T-helper 2 cell treated with Interferon-gamma antibody and Interleukin-4, amounts not matched to agents 100 ng/mL and 5 ng/mL, for 36 hours (primary cell): ENCODE measurements around the gene RCCD1. TPM values are rescaled to one million over a fixed set of nuclear protein-coding genes. Genes with fewer than 3 reads are reported as not detected.

Experiments
- intact Hi-C: fragments of 100-400 bp; cut with micrococcal nuclease; formaldehyde crosslinking; loops from one replicate; pipeline ENCODE4 v1.15.1; 2023
- total RNA-seq: library from RNA; stranded (reverse); gene quantifications from 2 replicates; pipeline ENCODE4 v1.2.3, GENCODE V29; 2022

Gene RCCD1, protein sequence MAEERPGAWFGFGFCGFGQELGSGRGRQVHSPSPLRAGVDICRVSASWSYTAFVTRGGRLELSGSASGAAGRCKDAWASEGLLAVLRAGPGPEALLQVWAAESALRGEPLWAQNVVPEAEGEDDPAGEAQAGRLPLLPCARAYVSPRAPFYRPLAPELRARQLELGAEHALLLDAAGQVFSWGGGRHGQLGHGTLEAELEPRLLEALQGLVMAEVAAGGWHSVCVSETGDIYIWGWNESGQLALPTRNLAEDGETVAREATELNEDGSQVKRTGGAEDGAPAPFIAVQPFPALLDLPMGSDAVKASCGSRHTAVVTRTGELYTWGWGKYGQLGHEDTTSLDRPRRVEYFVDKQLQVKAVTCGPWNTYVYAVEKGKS
- total RNA-seq, result 27.4 and 31.7 TPM in 2 replicates

- intact Hi-C loops, result loop anchor here (1.0 kb wide), 2 partner anchors 20 to 39 kb away; partner anchors contain the start of genes PRC1 and UNC45A
Measured at GRCh38 chr15:90954712-90955623, at the start of gene RCCD1. RCCD1 (plus strand) TSS chr15:90954884; CDS start chr15:90956735, 1,851 bp downstream.

- intact Hi-C loops, result loop anchor here (10.0 kb wide), 1 partner anchor 381 kb away; the partner anchor contains the start of gene CRTC3
Measured at GRCh38 chr15:90905306-90906180, 49.1 kb upstream of the RCCD1 start.

- intact Hi-C loops, result loop anchor here (10.0 kb wide), 1 partner anchor 382 kb away; the partner anchor contains the start of gene CRTC3
Measured at GRCh38 chr15:90906181-90906849, 48.4 kb upstream of the RCCD1 start.

- intact Hi-C loops, result loop anchor here (10.0 kb wide), 1 partner anchor 382 kb away; the partner anchor contains the start of gene CRTC3
Measured at GRCh38 chr15:90907051-90907660, 47.5 kb upstream of the RCCD1 start.

- intact Hi-C loops, result loop anchor here (10.0 kb wide), 1 partner anchor 383 kb away; the partner anchor contains the start of gene CRTC3
Measured at GRCh38 chr15:90907838-90908507, 46.7 kb upstream of the RCCD1 start.

- intact Hi-C loops, result loop anchor here (10.0 kb wide), 1 partner anchor 385 kb away; the partner anchor contains the start of gene CRTC3
Measured at GRCh38 chr15:90909449-90909848, 45.2 kb upstream of the RCCD1 start.

DNA sequence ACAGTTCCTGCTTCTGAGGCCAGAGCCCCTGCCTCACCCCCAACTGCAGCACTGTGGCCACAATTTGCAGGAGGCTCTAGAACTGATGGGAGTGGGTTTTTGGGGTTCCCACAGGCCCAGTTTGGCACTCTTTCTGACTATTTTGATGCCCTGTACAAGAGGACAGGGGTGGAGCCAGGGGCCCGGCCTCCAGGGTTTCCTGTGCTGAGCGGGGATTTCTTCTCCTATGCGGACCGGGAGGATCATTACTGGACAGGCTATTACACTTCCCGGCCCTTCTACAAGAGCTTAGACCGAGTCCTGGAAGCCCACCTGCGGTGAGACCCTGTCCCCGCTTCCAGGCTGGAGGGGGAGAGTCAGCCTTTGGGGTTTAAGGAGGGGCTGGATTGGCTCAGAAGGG lies 44.7 kb upstream of the RCCD1 start:
- intact Hi-C loops, result loop anchor here (10.0 kb wide), 1 partner anchor 385 kb away; the partner anchor contains the start of gene CRTC3

- intact Hi-C loops, result no loop called here
Measured at GRCh38 chr15:90910441-90911301, 44.0 kb upstream of the RCCD1 start.

GRCh38 chr15:90911302-90911623 lies 43.4 kb upstream of the RCCD1 start:
- intact Hi-C loops, result no loop called here

- intact Hi-C loops, result no loop called here
Measured at GRCh38 chr15:90911906-90912769, 42.5 kb upstream of the RCCD1 start.

- intact Hi-C loops, result no loop called here
Measured at GRCh38 chr15:90912770-90913075, 42.0 kb upstream of the RCCD1 start.

DNA sequence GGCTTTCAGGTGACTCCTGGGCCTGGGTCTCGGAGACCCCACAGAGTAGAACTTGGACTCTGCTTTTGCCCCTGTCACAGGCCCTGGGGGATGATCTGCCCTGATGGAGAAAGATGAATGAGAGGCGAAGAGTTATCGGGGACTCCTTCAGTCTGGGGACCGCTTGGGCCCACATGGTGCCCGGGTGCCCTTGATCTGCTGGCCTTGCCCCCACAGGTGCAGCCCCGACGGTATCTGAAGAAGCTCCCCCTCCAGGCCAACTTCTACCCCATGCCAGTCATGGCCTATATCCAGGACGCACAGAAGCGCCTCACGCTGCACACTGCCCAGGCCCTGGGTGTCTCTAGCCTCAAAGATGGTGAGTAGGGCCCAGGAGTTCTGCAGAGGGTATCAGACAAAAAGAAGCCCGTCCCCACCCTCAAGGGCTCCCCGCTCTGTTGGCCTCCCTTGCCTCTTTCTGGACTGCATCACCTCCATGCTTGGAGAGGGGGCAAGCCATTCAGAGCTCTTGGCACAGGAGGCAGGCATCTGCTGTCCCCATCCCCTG lies 41.2 kb upstream of the RCCD1 start:
- intact Hi-C loops, result no loop called here

GRCh38 chr15:90914305-90915080 lies 40.2 kb upstream of the RCCD1 start:
- intact Hi-C loops, result no loop called here

DNA sequence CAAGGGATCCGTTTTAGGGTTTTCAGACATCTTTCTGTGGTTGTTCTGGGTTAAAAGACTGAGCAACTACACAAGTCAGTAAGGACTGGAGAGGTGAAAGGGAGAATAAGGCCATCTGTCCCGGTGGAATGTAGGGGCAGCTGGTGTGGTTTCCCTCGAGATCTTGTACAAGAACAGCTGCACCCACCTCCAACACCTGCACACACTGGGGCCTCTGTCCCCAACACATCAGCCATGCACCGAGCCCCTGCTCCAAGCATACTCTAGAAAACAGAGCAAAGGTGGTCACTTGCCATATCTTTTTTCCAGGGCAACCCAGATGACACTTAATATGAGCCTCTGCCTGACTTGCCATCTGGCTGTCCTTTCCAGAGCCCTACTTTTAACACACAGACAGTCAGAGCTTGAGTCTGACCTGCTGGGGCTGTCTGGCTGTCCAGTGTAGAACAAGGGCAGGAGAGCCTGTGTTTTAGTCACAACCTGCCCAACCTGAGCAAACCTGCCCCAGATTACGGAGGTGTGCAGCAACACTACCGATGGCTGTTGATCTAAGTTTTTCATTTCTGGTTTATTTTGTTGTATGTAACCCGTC lies 39.4 kb upstream of the RCCD1 start:
- intact Hi-C loops, result no loop called here

GRCh38 chr15:90915808-90916440 lies 38.8 kb upstream of the RCCD1 start:
- intact Hi-C loops, result no loop called here

DNA sequence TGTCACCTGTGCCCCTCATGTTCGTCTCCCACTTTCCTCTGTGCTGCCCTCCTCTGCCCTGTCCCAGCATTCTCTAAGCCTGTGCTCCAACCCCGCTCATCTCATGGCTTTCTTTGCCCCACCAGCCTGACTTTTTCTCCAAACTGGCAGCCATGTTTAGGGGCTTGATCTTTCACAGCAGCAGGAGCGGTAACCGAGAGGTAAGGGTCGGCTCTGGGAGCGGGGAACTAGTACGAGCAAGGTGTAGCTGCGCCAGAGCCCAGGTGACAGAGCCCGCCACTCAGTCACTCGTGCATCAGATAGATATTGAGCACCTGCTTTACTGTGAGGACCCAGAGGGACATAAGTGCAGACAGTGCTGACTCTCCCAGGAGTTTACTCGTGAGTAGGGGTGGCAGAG lies 38.2 kb upstream of the RCCD1 start:
- intact Hi-C loops, result no loop called here
